ENCODE data around the gene SLC1A7.

- TF ChIP-seq CTCF (IDR thresholded peaks at IDR 0.05; ENCODE audit: poor library complexity, severe bottlenecking) = no peak
- no peak for TF ChIP-seq MXI1 (conservative IDR thresholded peaks at IDR 0.05; ENCODE audit: poor library complexity, severe bottlenecking)
- no peak for TF ChIP-seq REST (IDR thresholded peaks at IDR 0.05; ENCODE audit: borderline replicate concordance)
- TF ChIP-seq POLR2AphosphoS5 (IDR thresholded peaks at IDR 0.05) = no peak
- TF ChIP-seq RAD21 (conservative IDR thresholded peaks at IDR 0.05) = no peak
Measured at GRCh38 chr1:53120659-53121058, 21.8 kb downstream of the SLC1A7 start.
